ENCODE measurements around the gene FLT4. TPM values are rescaled to one million over a fixed set of nuclear protein-coding genes. Genes with fewer than 3 reads are reported as not detected.

The FLT4 gene
- total RNA-seq, 2 experiments from 2014 or later, result not detected

GRCh38 chr5:180669661-180670060, 20.3 kb upstream of the FLT4 start:
- no peaks in the 10 kb centered on the region for H3K9me3 ChIP-seq (ENCODE audit: low read length)
- no peak overlapping the region for H3K4me2 ChIP-seq (ENCODE audit: low read length)
- H2AFZ ChIP-seq (ENCODE audit: low read length), result no peak overlapping the region
- no peak for TF ChIP-seq EZH2phosphoT487 (IDR thresholded peaks at IDR 0.05; ENCODE audit: borderline replicate concordance, low read depth, low read length)
- TF ChIP-seq, protein P1, sequence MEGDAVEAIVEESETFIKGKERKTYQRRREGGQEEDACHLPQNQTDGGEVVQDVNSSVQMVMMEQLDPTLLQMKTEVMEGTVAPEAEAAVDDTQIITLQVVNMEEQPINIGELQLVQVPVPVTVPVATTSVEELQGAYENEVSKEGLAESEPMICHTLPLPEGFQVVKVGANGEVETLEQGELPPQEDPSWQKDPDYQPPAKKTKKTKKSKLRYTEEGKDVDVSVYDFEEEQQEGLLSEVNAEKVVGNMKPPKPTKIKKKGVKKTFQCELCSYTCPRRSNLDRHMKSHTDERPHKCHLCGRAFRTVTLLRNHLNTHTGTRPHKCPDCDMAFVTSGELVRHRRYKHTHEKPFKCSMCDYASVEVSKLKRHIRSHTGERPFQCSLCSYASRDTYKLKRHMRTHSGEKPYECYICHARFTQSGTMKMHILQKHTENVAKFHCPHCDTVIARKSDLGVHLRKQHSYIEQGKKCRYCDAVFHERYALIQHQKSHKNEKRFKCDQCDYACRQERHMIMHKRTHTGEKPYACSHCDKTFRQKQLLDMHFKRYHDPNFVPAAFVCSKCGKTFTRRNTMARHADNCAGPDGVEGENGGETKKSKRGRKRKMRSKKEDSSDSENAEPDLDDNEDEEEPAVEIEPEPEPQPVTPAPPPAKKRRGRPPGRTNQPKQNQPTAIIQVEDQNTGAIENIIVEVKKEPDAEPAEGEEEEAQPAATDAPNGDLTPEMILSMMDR (conservative IDR thresholded peaks at IDR 0.05; ENCODE audit: low read length), result no peak
- H3K9me2 ChIP-seq (ENCODE audit: insufficient read depth, low read length), result no peaks in the 10 kb centered on the region
- H3K4me3 ChIP-seq (ENCODE audit: low read depth, low read length, poor library complexity, severe bottlenecking), result no peak overlapping the region
- intact Hi-C loops (cut with micrococcal nuclease; ENCODE audit: unreplicated experiment), result no loop called here
- no peak for DNase-seq (ENCODE audit: low spot score)
- H3K4me1 ChIP-seq (ENCODE audit: insufficient read depth, low read length, poor library complexity, severe bottlenecking), result no peaks in the 10 kb centered on the region
- CTCF ChIA-PET (ENCODE audit: unreplicated experiment), result no interaction called here
- BruUV-seq (replicated peaks), result no TSS peak
- POLR2A ChIA-PET, result no interaction called here
- H3K27ac ChIP-seq (ENCODE audit: low read depth, low read length, poor library complexity, severe bottlenecking), result no peak overlapping the region
- H3K79me2 ChIP-seq (ENCODE audit: insufficient read depth, low read depth, low read length), result no peaks in the 10 kb centered on the region
- no peaks in the 10 kb centered on the region for H3K36me3 ChIP-seq (ENCODE audit: insufficient read depth, low read length)
- H4K20me1 ChIP-seq (ENCODE audit: insufficient read depth, low read length), result no peaks in the 10 kb centered on the region

GRCh38 chr5:180668835-180669596, 19.6 kb upstream of the FLT4 start:
- no peaks in the 10 kb centered on the region for H3K36me3 ChIP-seq (ENCODE audit: insufficient read depth, low read length)
- H3K4me2 ChIP-seq (ENCODE audit: low read length), result no peak overlapping the region
- intact Hi-C loops (cut with micrococcal nuclease; ENCODE audit: unreplicated experiment), result no loop called here
- H3K27ac ChIP-seq (ENCODE audit: low read depth, low read length, poor library complexity, severe bottlenecking), result no peak overlapping the region
- CTCF ChIA-PET (ENCODE audit: unreplicated experiment), result no interaction called here
- H2AFZ ChIP-seq (ENCODE audit: low read length), result no peak overlapping the region
- TF ChIP-seq EZH2phosphoT487 (IDR thresholded peaks at IDR 0.05; ENCODE audit: borderline replicate concordance, low read depth, low read length), result no peak
- TF ChIP-seq, protein P1 (conservative IDR thresholded peaks at IDR 0.05; ENCODE audit: low read length), result no peak
- H3K79me2 ChIP-seq (ENCODE audit: insufficient read depth, low read depth, low read length), result no peaks in the 10 kb centered on the region
- BruUV-seq (replicated peaks), result no TSS peak
- DNase-seq (ENCODE audit: low spot score), result no peak
- no peaks in the 10 kb centered on the region for H3K4me1 ChIP-seq (ENCODE audit: insufficient read depth, low read length, poor library complexity, severe bottlenecking)
- no peaks in the 10 kb centered on the region for H4K20me1 ChIP-seq (ENCODE audit: insufficient read depth, low read length)
- POLR2A ChIA-PET, result no interaction called here
- H3K9me2 ChIP-seq (ENCODE audit: insufficient read depth, low read length), result no peaks in the 10 kb centered on the region
- H3K9me3 ChIP-seq (ENCODE audit: low read length), result no peaks in the 10 kb centered on the region
- no peak overlapping the region for H3K4me3 ChIP-seq (ENCODE audit: low read depth, low read length, poor library complexity, severe bottlenecking)

DNA sequence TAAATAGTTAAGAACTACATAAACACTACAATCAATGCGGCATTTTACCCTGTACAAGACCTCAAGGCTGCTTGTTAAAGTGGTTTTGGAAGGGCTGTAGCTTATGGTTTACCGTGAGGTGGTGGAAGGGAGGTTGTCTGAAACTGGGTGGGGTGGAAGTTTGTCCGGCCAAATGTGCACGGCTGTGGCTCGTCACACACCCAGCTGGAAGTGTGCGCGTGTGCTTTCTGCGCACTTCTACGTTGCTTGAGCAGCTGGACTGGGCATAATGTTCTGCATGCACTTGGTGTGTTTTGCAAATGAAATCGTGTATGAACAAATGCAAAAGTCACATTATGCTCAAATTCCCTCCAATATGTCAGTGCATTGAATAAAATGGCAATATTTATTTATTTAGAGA, 17.4 kb upstream of the FLT4 start:
- Histone ChIP-seq H3K27ac (ENCODE audit: low read depth, low read length, poor library complexity, severe bottlenecking) (no peak overlapping the region), H3K36me3 (ENCODE audit: insufficient read depth, low read length) (no peaks in the 10 kb centered on the region), H3K79me2 (ENCODE audit: insufficient read depth, low read depth, low read length) (no peaks in the 10 kb centered on the region), H3K9me2 (ENCODE audit: insufficient read depth, low read length) (no peaks in the 10 kb centered on the region), H4K20me1 (ENCODE audit: insufficient read depth, low read length) (no peaks in the 10 kb centered on the region), H3K4me2 (ENCODE audit: low read length) (no peak overlapping the region), H3K4me3 (ENCODE audit: low read depth, low read length, poor library complexity, severe bottlenecking) (no peak overlapping the region), H2AFZ (ENCODE audit: low read length) (no peak overlapping the region), H3K9me3 (ENCODE audit: low read length) (no peaks in the 10 kb centered on the region), H3K4me1 (ENCODE audit: insufficient read depth, low read length, poor library complexity, severe bottlenecking) (no peaks in the 10 kb centered on the region)
- POLR2A ChIA-PET, result no interaction called here
- TF ChIP-seq, protein P1 (conservative IDR thresholded peaks at IDR 0.05; ENCODE audit: low read length), result no peak
- TF ChIP-seq EZH2phosphoT487 (IDR thresholded peaks at IDR 0.05; ENCODE audit: borderline replicate concordance, low read depth, low read length), result no peak
- CTCF ChIA-PET (ENCODE audit: unreplicated experiment), result no interaction called here
- intact Hi-C loops (cut with micrococcal nuclease; ENCODE audit: unreplicated experiment), result no loop called here
- no TSS peak for BruUV-seq (replicated peaks)
- DNase-seq (ENCODE audit: low spot score), result no peak
